Activated naive CD4-positive, alpha-beta T cell (primary cell): ENCODE measurements around the gene CBLN3.

Source experiments
- DNase-seq, 4 experiments: peaks; one replicate each; lab custom pipeline; 2025; lab: John Stamatoyannopoulos, UW

The CBLN3 gene

DNA sequence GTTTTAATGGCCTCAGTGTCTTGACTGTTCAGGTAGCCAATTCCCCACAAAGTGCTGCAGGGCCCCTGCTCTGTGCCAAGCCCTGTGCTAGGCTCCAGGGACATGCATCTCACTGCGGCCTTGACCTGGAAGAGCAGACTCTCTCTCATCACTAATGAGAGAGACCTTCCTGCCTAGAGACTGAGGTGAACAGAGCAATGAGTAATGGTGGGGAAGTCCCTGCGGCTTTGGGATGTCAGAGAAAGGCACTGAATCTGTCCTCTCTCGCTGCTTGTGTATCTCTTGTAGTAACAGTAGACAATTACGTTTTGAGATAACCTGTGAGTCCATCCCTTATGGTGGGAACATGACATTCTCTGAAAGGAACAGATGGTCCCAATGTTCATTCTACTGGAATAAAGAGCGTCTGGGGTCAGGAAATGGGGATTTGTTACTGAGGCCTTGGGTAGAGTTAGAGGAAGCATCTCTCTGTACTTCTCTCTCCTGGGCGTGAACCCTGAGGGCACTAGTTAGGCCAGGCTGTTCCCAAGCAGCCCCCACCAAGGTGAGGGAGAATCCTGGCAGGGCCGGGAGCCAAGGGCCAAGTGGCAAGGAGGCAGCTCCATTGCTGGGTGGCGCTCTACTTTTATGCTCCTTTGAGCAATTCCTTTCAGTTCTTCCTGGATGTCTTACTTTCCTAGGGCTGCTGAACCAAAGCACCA, 48.0 kb downstream of the CBLN3 start:
- no peak for DNase-seq

DNA sequence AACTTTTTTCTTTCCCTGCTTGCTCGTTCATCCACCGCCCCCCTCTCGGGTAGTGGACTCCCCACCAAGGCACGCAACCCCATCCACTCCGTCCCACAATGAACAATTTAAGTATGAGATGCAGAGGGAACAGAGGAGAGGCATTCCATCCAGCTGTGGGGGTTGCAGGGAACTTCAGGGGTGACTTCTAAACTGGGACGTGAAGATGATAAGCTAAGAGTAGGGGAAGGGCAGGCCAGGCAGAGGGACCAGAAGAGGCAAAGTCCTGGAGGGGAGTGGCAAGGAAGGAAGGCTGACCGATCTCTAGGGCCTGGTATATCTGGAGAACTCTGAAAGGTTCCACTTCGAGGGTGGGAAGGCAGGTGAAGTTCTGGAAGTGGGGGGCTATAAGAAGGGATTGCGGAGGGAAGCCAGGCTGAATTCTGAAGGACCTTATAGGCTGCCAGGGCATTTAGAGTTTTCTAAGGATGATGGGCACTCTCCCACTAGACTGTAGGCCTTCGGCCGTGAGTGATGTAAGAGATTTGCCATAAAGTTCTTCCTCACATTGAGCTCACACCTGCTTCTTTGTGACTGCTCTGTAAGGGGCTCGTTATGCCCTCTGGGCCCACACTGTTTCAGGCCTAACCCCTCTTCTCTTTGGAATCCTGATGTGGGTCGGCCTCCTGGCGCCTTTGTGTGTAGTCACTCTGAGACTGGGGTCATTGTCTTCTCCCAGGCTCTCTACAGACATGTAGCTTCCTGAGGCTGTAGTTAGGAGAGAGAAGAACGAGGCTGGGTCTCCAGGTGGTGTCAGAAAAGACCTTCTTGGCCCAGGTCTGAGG, 49.3 kb downstream of the CBLN3 start:
- DNase-seq, result no peak

DNA sequence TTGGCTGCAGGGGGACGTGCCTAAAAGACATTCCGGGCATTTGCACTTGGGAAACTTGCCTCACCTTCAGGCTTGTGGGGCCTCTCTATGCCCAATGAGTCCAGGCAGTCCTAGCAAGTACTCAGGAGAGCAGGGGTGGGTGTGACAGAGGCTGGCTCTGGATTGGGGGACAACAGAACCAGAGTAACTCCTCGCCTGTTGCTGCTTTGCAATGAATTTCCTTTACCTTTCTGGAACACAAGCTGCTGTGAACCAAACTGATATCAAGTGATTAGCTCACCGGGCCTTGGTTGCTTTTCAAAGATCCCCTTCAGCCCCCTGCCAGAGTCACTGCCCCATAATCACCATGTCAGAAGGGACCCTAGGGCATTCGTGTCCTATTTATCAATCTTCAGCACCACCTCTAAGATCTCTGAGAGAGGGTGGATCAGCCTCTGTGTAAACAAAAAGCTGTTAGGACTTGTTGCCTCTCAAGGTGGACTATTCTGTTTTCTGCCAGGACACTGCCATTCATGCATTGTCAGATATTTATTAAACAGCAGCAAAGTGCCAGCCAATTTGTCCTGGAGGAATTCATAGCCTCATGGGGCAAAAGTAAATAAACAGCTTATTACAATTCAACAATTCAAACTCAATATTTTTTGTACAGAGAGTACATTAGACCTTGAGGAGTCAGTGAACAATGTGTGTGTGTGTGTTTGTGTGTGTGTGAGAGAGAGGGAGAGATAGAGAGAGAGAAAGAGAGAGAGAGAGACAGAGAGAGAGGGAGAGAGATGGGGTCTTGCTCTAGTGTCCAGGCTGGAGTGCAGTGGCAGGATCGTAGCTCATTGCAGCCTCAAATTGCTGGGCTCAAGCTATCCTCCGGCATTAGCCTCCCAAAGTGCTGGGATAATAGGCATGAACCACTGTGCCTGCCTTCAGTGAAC, 50.2 kb downstream of the CBLN3 start:
- no peak for DNase-seq

DNA sequence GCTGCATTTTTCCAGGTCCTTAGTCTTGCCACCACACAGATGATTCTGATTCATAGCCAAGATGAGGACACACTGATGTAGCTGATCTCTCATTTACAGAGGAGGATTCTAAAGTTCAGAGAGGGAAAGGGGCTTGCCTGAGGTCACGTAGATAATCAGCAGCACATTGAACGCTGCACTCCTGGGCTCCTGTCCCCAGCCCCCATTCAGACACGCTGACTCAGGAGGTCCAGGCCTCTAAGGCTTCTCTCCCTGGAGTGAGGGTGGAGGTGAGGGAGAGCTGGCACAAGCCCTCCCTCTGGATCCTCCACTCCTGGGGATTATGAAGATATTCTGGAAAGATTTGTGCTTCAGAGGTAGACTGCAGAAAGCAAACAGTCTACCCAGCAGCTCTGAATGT, 51.1 kb downstream of the CBLN3 start:
- no peak for DNase-seq

DNA sequence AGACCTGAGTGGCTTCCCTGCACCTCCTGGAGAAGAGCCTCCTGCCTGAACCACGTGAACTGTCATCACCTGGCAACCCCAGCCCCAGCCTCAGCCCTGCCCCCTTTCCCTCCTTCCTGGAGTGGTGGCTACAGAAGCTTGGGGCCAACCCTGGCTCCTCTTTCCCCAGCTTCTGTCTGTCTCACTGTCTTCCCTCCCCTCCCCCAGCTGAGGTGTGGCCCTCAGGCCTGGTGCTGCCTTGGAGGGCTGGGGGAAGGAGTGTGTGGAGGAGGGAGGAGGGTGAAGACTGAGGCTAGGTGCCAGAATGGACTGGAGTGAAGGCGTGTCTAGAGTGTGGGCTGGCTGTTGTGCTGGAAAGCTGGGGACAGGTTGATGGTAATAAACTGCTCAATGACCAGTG, 51.8 kb downstream of the CBLN3 start:
- DNase-seq, result no peak

DNA sequence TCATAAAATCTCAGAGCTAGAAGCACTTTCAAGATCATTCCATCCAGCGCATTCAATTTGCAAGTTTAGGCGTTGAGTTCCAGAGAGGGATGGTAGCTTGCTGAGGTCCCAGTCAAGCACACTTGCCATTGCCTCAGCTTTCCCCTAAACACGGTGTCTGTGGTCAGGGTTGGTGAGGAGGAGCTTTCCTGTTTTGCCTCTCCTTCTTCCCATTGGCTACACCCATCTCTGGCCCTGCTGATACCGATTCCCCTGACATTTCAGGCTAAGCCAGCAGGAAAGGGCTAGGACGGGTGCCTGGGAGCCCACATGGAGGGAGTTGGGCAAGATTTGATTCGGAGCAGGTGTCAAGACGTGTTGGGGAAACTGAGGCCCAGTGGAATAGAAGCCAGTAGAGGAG, 52.3 kb downstream of the CBLN3 start:
- DNase-seq, result no peak
